Measurements from ENCODE around the gene HACE1.

Gene HACE1

GRCh38 chr6:104730450-104730849 lies 129.3 kb downstream of the HACE1 start:
- no peak for DNase-seq (ENCODE audit: low spot score)

- no peak for DNase-seq (ENCODE audit: low spot score)
Measured at GRCh38 chr6:104729433-104729832, 130.3 kb downstream of the HACE1 start.

- DNase-seq (ENCODE audit: low spot score), result no peak
Measured at GRCh38 chr6:104728448-104728847, 131.3 kb downstream of the HACE1 start.

DNA sequence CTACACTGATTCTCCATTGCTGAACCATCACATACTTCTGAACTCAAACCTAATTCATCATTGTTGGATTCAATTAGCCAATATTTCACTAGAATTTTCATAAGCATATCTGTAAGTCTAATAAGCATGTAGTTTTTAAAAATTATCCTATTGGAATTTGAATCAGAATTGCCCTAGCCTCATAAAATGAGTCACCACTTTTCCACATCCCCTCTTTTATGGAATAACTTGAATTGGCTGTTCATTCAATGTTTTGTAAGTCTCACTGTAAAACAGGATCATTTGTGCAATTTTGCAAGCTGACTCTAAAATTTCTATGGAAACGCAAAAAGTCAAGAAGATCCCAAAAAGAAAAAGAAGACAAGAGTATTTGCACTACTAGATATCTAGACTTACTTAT lies 141.0 kb downstream of the HACE1 start:
- no peak for DNase-seq (ENCODE audit: low spot score)

DNA sequence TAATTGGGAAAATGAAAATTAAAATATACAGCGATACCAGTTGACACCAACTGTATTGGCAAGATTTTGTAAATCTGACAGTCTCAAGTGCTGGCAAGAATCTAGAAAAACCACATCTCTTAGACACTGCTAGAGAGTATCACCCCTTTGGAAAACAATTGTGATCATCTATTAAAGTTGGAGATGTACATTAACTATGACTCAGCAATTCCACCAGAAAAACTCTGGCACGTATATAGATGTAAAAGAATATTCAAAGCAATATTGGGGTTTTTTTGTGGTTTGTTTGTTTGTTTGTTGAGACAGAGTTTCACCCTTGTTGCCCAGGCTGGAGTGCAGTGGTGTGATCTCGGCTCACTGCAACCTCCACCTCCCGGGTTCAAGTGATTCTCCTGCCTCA lies 142.9 kb downstream of the HACE1 start:
- DNase-seq (ENCODE audit: low spot score), result no peak

- DNase-seq (ENCODE audit: low spot score), result no peak
Measured at GRCh38 chr6:104714796-104715195, 144.9 kb downstream of the HACE1 start.

GRCh38 chr6:104713982-104714381 lies 145.7 kb downstream of the HACE1 start:
- DNase-seq (ENCODE audit: low spot score), result no peak

DNA sequence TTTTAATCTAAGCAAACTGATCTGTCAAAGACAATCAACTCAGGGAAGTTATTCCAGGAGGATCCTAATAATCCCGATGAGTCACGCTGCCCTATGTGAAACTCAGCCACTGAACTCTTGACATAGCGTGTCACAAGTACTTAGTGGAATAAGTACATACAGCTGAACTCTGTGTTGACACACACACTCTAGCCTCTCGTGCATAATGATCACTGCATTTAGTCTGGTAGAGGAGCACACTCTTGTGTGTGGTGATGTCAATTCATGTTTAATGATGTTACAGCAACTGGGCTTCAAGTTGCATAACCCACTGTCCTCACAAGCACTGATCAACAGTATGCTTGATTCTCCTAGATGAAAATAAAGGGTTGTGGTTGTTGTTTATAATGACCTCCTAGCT lies 148.3 kb downstream of the HACE1 start:
- peak; percentile 16 for DNase-seq (ENCODE audit: low spot score)

DNA sequence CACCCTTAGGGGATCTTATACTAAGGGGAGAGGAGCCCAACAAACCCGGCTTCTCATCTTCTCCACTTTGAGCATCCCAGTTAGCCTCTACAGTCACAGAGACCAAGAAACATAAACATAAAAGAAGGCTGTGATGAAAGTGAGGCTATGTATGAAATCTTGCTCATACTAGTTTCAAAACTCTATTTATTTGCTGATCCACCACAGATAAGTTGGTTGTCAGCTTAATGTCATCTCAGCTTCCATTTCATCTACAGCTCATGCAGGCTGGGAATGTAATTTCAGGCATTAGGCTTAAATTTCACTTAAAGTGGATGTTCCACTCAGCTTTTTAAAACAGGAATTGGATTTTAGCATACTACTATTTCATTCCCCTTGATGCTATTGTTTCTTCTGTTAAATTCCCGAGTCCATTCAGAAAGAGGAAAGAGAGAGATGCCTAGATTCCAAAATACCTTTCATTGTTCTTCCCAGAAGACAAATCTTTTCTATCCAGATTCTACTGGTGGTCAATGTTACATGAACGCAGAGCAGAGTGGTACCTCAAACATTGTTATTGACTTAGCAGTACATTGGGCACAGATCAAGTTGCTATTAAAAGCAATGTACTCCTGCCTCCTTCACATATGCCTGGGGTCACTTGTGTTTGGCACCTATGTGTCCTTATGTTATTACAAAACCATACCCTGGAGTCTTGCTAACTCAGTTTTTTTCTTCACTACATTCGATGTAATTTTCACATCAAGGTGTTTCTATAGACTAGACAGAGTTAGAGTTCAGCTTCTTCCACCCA lies 149.0 kb downstream of the HACE1 start:
- DNase-seq (ENCODE audit: low spot score), result no peak

DNA sequence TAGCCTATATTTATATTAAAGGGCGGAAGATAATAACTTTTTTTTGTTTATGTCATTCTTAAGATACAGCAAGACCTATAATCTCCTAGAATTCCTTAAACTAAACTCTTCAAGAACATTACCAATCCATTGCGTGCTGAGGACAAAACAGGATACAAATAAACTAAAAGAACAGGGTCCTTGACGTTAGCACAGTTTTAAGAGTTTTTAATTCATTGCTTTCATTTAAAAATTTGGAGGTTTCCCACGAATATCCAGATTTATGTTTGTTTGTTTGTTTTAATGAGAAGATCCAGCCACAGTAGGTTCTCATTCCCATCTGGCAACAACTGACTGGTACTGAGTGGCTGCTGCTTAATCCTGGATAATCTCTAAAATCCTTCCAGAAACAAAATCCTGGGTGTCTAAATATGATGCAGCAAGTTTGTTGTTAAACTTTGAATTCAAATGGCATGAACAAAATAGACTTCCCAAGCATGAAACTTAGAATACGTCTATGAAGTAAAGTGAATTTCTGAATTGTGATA lies 153.7 kb downstream of the HACE1 start:
- DNase-seq (ENCODE audit: low spot score), result no peak

GRCh38 chr6:104705095-104705707 lies 154.5 kb downstream of the HACE1 start:
- DNase-seq (ENCODE audit: low spot score), result peak; percentile 29

DNA sequence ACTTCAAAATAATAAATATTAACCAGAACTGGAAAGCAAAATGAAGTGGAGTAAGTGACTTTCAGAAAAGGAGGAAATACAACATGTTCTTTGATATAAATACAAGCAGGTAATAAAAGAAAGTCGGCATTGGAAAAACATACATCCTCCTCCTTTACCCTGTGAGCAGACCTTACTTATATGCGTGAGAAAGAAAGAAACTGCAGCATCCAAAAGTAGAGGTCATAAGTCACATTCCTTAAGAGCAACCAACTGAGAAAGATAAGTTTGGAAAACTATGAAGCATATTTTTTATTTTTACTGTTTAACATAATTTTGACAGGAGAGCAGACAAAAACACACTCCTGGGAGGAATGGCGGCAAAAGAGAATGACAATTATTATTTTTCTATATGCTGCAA lies 155.5 kb downstream of the HACE1 start:
- no peak for DNase-seq (ENCODE audit: low spot score)

GRCh38 chr6:104702126-104702841 lies 157.4 kb downstream of the HACE1 start:
- DNase-seq (ENCODE audit: low spot score), result no peak

GRCh38 chr6:104700371-104701185 lies 159.1 kb downstream of the HACE1 start:
- no peak for DNase-seq (ENCODE audit: low spot score)

- no peak for DNase-seq (ENCODE audit: low spot score)
Measured at GRCh38 chr6:104699593-104700329, 160.0 kb downstream of the HACE1 start.

DNA sequence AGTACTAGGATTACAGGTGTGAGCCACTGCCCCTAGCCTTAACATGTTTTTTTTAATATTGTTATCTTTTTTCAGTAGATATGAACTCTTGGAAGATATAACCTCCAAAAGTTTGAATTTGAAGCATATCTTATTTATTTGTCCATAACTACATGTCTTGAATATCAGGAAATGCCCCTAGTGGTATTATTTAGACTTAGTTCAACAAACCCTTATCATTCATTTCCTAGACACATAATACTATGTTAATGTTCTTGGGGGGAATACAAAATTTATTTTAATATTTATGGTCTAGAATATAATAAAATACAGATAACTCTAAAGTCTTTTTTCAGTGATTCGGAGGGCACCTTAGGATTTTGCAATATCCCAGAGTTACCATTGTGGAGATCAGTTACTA lies 160.7 kb downstream of the HACE1 start:
- no peak for DNase-seq (ENCODE audit: low spot score)

GRCh38 chr6:104692008-104692407 lies 167.7 kb downstream of the HACE1 start:
- no peak for DNase-seq (ENCODE audit: low spot score)

- DNase-seq (ENCODE audit: low spot score), result peak; percentile 49
Measured at GRCh38 chr6:104689551-104690205, 170.0 kb downstream of the HACE1 start.

DNA sequence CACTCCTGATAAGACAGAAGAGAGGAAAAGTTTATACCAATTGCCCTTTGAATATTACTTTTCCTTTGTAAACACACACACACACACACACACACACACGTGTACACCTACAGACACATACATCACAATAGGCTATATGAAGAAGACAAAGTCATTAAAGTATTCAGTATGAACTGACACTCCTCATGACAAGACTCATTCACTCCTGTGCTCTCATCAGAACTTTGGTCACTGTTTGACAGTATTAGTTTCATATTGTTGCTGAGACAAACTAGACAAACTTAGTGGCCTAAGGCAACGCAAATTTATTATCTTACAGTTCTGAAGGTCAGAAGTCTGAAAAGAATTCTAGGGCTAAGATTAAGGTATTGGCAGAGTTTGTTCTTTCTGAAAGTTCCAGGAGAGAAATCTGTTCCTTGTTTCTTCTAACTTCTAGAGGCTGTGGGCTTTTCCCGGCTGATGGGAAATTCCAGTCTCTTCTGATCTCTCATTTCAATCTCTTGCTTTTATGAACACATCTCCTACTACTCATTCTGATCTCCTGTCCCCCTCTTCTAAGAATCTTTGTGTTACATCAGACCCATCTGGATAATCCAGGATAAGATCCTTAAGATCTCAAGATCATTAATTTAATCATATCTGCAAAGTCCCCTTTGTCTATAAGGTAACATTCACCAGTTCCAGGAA lies 171.3 kb downstream of the HACE1 start:
- no peak for DNase-seq (ENCODE audit: low spot score)

DNA sequence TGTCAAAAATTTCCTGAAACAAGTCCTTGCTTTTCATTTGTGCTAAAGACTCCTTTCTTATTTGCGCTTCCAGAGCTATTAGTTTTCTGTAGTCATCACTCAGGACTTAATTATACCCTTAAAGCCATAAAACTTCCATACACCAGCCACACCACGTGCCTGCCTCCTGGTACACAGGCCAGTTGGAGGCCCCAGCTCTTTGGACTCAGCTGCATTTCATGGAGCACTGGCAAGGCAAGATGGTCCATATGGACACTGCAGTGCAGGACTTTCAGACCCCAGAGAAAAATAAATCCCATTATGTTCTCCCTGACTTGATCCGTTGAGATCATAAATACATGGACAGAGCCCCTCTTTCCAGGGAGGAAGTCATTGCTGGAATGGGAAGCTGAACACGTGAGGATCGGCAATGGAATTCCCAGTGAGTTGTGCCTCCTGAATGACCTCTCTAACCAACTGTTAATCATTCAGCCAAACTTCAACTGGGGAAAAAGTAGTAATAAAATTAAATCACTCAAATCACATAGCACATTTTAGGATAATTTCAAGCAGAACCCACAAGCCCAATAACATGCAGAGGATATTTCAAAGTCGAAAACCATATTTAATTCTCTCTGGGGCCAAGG lies 173.1 kb downstream of the HACE1 start:
- DNase-seq (ENCODE audit: low spot score), result no peak

Data from GM03348 (cell line).